ENCODE results near the gene HTRA2. TPM values are rescaled to one million over a fixed set of nuclear protein-coding genes. Genes with fewer than 3 reads are reported as not detected.

HTRA2 gene
- total and polyA plus RNA-seq, 4 donors: 13.3 to 81.8 (median 18.5) TPM

DNA sequence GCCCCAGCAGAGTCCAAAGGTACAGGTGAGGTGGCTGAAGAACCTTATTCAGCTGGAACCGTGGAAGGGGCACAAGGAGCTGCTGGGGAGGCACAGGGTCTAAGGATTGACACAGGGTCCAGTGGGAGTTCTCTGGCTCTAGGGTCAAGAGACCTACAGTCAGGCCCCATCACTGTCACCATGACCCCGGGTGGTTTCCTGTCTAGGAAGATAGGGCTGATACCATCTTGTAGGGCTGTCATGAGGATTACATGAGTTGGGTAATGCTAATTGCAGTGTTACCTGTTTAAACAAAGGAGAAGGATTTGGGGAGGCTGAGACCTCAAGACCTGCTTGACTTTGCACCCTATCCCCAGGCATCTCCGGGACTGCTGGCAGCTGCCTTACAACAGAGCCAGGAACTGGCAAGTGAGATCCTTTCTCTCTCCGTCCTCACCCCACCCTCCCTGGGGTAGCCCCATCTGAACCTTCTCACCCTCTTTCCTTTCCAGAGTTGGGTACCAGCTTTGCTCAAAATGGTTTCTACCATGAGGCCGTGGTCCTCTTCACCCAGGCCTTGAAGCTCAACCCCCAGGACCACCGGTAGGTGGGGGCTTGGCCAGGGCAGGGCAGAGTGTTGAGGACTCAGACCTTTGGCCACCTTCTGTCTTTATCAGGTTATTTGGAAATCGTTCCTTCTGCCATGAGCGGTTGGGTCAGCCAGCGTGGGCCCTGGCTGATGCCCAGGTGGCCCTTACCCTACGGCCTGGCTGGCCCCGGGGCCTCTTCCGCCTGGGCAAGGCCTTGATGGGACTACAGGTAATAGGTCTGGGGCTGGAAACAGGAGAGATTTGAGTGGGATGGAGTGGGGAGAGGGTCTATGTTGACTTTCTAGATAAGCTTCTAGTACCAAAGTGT lies 37.8 kb upstream of the HTRA2 start (continued):
- no peak for TF ChIP-seq FOXA1 (IDR thresholded peaks at IDR 0.05)

DNA sequence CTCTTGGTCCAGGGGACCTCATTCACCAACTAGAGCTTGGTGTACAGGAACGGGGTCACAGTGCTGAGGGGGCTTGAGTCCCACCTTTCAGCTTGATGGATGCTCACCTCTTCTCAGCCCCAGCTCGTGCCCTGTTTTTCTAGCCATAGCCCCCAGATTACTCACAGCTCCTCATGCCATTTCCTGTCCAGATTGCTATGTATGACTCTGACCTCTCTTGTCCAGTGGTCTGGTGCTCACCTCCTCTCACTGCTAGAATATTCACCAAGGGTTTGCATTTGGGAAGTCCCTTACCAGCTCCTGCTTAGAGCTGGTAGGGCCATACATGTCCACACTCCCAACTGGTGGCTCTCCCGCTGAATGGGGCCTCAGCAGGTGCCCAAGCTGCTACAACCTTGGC lies 36.2 kb upstream of the HTRA2 start:
- Histone ChIP-seq H3K27ac (ENCODE audit: low read depth in 1 of 2, low read length in 2 of 2) (no peak overlapping the region), H3K9ac (ENCODE audit: low read depth in 1 of 2, low read length in 2 of 2) (no peak overlapping the region), H3K9me3 (ENCODE audit: control insufficient read depth in 4 of 4, low read length in 3 of 4) (no peaks in the 10 kb centered on the region), H3K27me3 (ENCODE audit: control insufficient read depth in 4 of 4, insufficient read depth in 4 of 4, low read length in 3 of 4) (no peaks in the 10 kb centered on the region), H3K4me1 (ENCODE audit: control insufficient read depth in 4 of 4, insufficient read depth in 4 of 4, low read length in 3 of 4) (peaks cover 40 to 88% (median 70%) of the 10 kb centered on the region in 4 donors), H3K4me3 (ENCODE audit: low read depth in 1 of 3, low read length in 3 of 3) (no peak overlapping the region), H3K36me3 (ENCODE audit: control insufficient read depth in 4 of 4, insufficient read depth in 3 of 4, low read depth in 1 of 4, low read length in 3 of 4) (peaks cover 10 to 16% (median 14%) of the 10 kb centered on the region in 4 donors)
- WGBS: 94% methylated on average over 3 of the region's 3 CpGs
- no peak for TF ChIP-seq RXRA (IDR thresholded peaks at IDR 0.05)
- TF ChIP-seq, protein P1, sequence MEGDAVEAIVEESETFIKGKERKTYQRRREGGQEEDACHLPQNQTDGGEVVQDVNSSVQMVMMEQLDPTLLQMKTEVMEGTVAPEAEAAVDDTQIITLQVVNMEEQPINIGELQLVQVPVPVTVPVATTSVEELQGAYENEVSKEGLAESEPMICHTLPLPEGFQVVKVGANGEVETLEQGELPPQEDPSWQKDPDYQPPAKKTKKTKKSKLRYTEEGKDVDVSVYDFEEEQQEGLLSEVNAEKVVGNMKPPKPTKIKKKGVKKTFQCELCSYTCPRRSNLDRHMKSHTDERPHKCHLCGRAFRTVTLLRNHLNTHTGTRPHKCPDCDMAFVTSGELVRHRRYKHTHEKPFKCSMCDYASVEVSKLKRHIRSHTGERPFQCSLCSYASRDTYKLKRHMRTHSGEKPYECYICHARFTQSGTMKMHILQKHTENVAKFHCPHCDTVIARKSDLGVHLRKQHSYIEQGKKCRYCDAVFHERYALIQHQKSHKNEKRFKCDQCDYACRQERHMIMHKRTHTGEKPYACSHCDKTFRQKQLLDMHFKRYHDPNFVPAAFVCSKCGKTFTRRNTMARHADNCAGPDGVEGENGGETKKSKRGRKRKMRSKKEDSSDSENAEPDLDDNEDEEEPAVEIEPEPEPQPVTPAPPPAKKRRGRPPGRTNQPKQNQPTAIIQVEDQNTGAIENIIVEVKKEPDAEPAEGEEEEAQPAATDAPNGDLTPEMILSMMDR (IDR thresholded peaks at IDR 0.05; ENCODE audit: low read depth, low read length, missing input control): no peak
- TF ChIP-seq HNF4G (IDR thresholded peaks at IDR 0.05): no peak
- TF ChIP-seq RAD21 (IDR thresholded peaks at IDR 0.05): no peak
- TF ChIP-seq FOXA1 (IDR thresholded peaks at IDR 0.05): no peak
- no peak for TF ChIP-seq YY1 (IDR thresholded peaks at IDR 0.05)
- no peak for TF ChIP-seq TAF1 (conservative IDR thresholded peaks at IDR 0.05)
- no peak for TF ChIP-seq FOXA2 (IDR thresholded peaks at IDR 0.05)
- TF ChIP-seq, protein P2, sequence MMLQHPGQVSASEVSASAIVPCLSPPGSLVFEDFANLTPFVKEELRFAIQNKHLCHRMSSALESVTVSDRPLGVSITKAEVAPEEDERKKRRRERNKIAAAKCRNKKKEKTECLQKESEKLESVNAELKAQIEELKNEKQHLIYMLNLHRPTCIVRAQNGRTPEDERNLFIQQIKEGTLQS (IDR thresholded peaks at IDR 0.05): no peak
- TF ChIP-seq EGR1 (IDR thresholded peaks at IDR 0.05; ENCODE audit: low read depth in 2 of 2): no peak
- TF ChIP-seq, protein P3, sequence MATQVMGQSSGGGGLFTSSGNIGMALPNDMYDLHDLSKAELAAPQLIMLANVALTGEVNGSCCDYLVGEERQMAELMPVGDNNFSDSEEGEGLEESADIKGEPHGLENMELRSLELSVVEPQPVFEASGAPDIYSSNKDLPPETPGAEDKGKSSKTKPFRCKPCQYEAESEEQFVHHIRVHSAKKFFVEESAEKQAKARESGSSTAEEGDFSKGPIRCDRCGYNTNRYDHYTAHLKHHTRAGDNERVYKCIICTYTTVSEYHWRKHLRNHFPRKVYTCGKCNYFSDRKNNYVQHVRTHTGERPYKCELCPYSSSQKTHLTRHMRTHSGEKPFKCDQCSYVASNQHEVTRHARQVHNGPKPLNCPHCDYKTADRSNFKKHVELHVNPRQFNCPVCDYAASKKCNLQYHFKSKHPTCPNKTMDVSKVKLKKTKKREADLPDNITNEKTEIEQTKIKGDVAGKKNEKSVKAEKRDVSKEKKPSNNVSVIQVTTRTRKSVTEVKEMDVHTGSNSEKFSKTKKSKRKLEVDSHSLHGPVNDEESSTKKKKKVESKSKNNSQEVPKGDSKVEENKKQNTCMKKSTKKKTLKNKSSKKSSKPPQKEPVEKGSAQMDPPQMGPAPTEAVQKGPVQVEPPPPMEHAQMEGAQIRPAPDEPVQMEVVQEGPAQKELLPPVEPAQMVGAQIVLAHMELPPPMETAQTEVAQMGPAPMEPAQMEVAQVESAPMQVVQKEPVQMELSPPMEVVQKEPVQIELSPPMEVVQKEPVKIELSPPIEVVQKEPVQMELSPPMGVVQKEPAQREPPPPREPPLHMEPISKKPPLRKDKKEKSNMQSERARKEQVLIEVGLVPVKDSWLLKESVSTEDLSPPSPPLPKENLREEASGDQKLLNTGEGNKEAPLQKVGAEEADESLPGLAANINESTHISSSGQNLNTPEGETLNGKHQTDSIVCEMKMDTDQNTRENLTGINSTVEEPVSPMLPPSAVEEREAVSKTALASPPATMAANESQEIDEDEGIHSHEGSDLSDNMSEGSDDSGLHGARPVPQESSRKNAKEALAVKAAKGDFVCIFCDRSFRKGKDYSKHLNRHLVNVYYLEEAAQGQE (IDR thresholded peaks at IDR 0.05): no peak
- TF ChIP-seq, protein P4, sequence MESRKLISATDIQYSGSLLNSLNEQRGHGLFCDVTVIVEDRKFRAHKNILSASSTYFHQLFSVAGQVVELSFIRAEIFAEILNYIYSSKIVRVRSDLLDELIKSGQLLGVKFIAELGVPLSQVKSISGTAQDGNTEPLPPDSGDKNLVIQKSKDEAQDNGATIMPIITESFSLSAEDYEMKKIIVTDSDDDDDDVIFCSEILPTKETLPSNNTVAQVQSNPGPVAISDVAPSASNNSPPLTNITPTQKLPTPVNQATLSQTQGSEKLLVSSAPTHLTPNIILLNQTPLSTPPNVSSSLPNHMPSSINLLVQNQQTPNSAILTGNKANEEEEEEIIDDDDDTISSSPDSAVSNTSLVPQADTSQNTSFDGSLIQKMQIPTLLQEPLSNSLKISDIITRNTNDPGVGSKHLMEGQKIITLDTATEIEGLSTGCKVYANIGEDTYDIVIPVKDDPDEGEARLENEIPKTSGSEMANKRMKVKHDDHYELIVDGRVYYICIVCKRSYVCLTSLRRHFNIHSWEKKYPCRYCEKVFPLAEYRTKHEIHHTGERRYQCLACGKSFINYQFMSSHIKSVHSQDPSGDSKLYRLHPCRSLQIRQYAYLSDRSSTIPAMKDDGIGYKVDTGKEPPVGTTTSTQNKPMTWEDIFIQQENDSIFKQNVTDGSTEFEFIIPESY (IDR thresholded peaks at IDR 0.05): no peak
- TF ChIP-seq GABPA (IDR thresholded peaks at IDR 0.05 in 1 of 2, conservative IDR thresholded peaks at IDR 0.05 in 1 of 2): no peak
- no peak for TF ChIP-seq NR2F2 (IDR thresholded peaks at IDR 0.05)
- no peak for TF ChIP-seq HNF4A (conservative IDR thresholded peaks at IDR 0.05)
- no peak for TF ChIP-seq SP1 (IDR thresholded peaks at IDR 0.05)
- no peak for TF ChIP-seq JUND (IDR thresholded peaks at IDR 0.05)
- no peak for DNase-seq (ENCODE audit: low spot score)

Measured in liver (tissue), 9 donors.